H1 (cell line): ENCODE measurements around the gene CD44. TPM values are rescaled to one million over a fixed set of nuclear protein-coding genes. Genes with fewer than 3 reads are reported as not detected.

ENCODE experiments used
- ASH2L ChIP-seq: fragments of 200-600, 300-600 bp; sonication (generic); IDR thresholded peaks from one replicate; pipeline ENCODE4 v1.7.1; 2017; ENCODE audit warnings: low read length
- CHD2 ChIP-seq: IDR thresholded peaks from 2 replicates; pipeline ENCODE4 v1.6.1; 2012; ENCODE audit warnings: low read length, improper control_type of control experiment
- EP300 ChIP-seq, 2 experiments: IDR thresholded peaks; 1 replicate in 1 of 2; 2 replicates in 1 of 2; pipeline ENCODE4 v1.6.1; 2011 to 2012; ENCODE audit warnings: low read depth in 2 of 2, low read length in 2 of 2, mild to moderate bottlenecking in 2 of 2, borderline replicate concordance in 1 of 2, inconsistent platforms in 1 of 2, moderate library complexity in 1 of 2
- TAF1 ChIP-seq: IDR thresholded peaks from 2 replicates; pipeline ENCODE4 v1.6.1; 2011; ENCODE audit warnings: mild to moderate bottlenecking, low read depth, low read length
- polyA plus RNA-seq, 7 experiments: library from polyadenylated mRNA; depleted of rRNA in 3 of 7; stranded (reverse) in 5 of 7; unstranded in 2 of 7; fragments of >200 nt in 5 of 7; fragments of 200-250 nt in 2 of 7; gene quantifications; 1 replicate in 5 of 7; 2 replicates in 1 of 7; 4 replicates in 1 of 7; pipeline versions ENCODE4 v1.2.1 to v1.2.3, GENCODE V29; 2011 to 2013; ENCODE audit warnings: missing spikeins in 2 of 7, mixed read lengths in 2 of 7
- total RNA-seq: library from RNA; stranded (reverse); fragmentation: NEBNext Ultra II Directional; extraction: Animal tissue kit (Norgen Biotek cat#: 25700); gene quantifications from 2 replicates; pipeline ENCODE4 v1.2.1, GENCODE V29; 2021

CD44 gene
- total and polyA plus RNA-seq, 2 of the 8 experiments (the other 6 are each of a cell fraction or from before 2014, with no cell fraction given) = 11.8 to 13.7 TPM

GRCh38 chr11:35211952-35212351 lies 73.0 kb downstream of the CD44 start (continued):
- TF ChIP-seq EP300 (IDR thresholded peaks at IDR 0.05; ENCODE audit: borderline replicate concordance in 1 of 2, low read depth in 2 of 2, low read length in 2 of 2) (no peak), CHD2 (no peak), TAF1 (no peak), ASH2L (no peak)
